PC-3 (cell line): ENCODE data around the gene NDUFC2. TPM values are rescaled to one million over a fixed set of nuclear protein-coding genes. Genes with fewer than 3 reads are reported as not detected.

Experiments used
- ATAC-seq: fragments of 200-7000 bp; cut with Tn5 transposase; 2 replicates; pipeline ENCODE4 v1.9.1; 2020; ENCODE audit warnings: mild to moderate bottlenecking, moderate library complexity
- BruUV-seq: library from RNA; stranded (reverse); fragments of 400-500 nt; replicated peaks from 2 replicates; lab custom pipeline; 2021; lab: Mats Ljungman, UMichigan
- CTCF ChIA-PET: fragments of 300-600 bp; sonication (Branson Sonifier 250); formaldehyde crosslinking; loops from one replicate; lab custom pipeline; 2022; ENCODE audit warnings: antibody characterized with exemption; lab: Charles Lee
- POLR2A ChIA-PET: fragments of 300-600 bp; sonication (Branson Sonifier 250); formaldehyde crosslinking; loops from one replicate; lab custom pipeline; 2022; ENCODE audit warnings: antibody characterized with exemption; ENCODE audit not compliant: unreplicated experiment; lab: Charles Lee
- DNase-seq: peaks from one replicate; pipeline ENCODE4 v3.0.0-alpha.2; 2015
- H2AFZ ChIP-seq: fragments of 300-600 bp; sonication (generic); 2 replicates; pipeline ENCODE4 v1.6.0; 2016; ENCODE audit warnings: antibody characterized with exemption, low read length
- H3F3A ChIP-seq: fragments of 300-600 bp; sonication (generic); one replicate; pipeline ENCODE4 v1.6.0; 2017; ENCODE audit warnings: antibody characterized with exemption, low read length, control low read depth, mild to moderate bottlenecking; ENCODE audit not compliant: unreplicated experiment
- H3K27ac ChIP-seq: fragments of 300-600 bp; sonication (generic); 2 replicates; pipeline ENCODE4 v1.5.1; 2016; ENCODE audit warnings: mild to moderate bottlenecking, low read length
- H3K27me3 ChIP-seq: fragments of 300-600 bp; sonication (generic); 2 replicates; pipeline ENCODE4 v1.6.1; 2016; ENCODE audit warnings: low read length, mixed read lengths
- H3K36me3 ChIP-seq: fragments of 300-600 bp; sonication (generic); 2 replicates; pipeline ENCODE4 v1.6.1; 2016; ENCODE audit warnings: low read depth, mixed run types, low read length, mixed read lengths
- H3K4me1 ChIP-seq: fragments of 300-600 bp; sonication (generic); 2 replicates; pipeline ENCODE4 v1.5.1; 2016; ENCODE audit warnings: low read length; ENCODE audit not compliant: insufficient read depth
- H3K4me2 ChIP-seq: fragments of 300-600 bp; sonication (generic); 2 replicates; pipeline ENCODE4 v1.6.0; 2016; ENCODE audit warnings: low read length
- H3K4me3 ChIP-seq: fragments of 300-600 bp; sonication (generic); 2 replicates; pipeline ENCODE4 v1.5.1; 2016; ENCODE audit warnings: mild to moderate bottlenecking, low read length, mixed read lengths
- H3K79me2 ChIP-seq: fragments of 300-600 bp; sonication (generic); 2 replicates; pipeline ENCODE4 v1.6.1; 2017; ENCODE audit warnings: low read length, mixed read lengths
- H3K9ac ChIP-seq: fragments of 300-600 bp; sonication (generic); 2 replicates; pipeline ENCODE4 v1.6.0; 2016; ENCODE audit warnings: mild to moderate bottlenecking, low read length
- H3K9me2 ChIP-seq: fragments of 300-600 bp; sonication (generic); replicated peaks from 2 replicates; pipeline ENCODE4 v1.6.1; 2016; ENCODE audit warnings: mixed run types, low read length, mixed read lengths
- H3K9me3 ChIP-seq: fragments of 300-600 bp; sonication (generic); 2 replicates; pipeline ENCODE4 v1.6.1; 2016; ENCODE audit warnings: low read length, mixed read lengths
- H4K20me1 ChIP-seq: fragments of 300-600 bp; sonication (generic); 2 replicates; pipeline ENCODE4 v1.6.1; 2016; ENCODE audit warnings: low read length, mixed read lengths
- CTCF ChIP-seq: fragments of 300-600 bp; sonication (generic); conservative IDR thresholded peaks from 2 replicates; pipeline ENCODE4 v1.5.1; 2017; ENCODE audit warnings: antibody characterized with exemption, low read depth, mild to moderate bottlenecking, low read length
- EZH2 ChIP-seq: fragments of 300-600 bp; sonication (generic); IDR thresholded peaks from one replicate; pipeline ENCODE4 v1.6.1; 2017; ENCODE audit warnings: antibody characterized with exemption, mild to moderate bottlenecking, low read length; ENCODE audit not compliant: unreplicated experiment
- EZH2phosphoT487 ChIP-seq: fragments of 300-600 bp; sonication (generic); IDR thresholded peaks from 2 replicates; pipeline ENCODE4 v1.6.1; 2018; ENCODE audit warnings: mild to moderate bottlenecking, antibody characterized with exemption, low read length, borderline replicate concordance
- intact Hi-C: fragments of 100-400 bp; cut with micrococcal nuclease; formaldehyde crosslinking; loops from 2 replicates; pipeline ENCODE4 v1.9.0; 2023
- total RNA-seq: library from RNA; depleted of rRNA; stranded (reverse); fragments of >200 nt; gene quantifications from 2 replicates; pipeline ENCODE4 v1.2.3, GENCODE V29; 2014

Gene NDUFC2
- total RNA-seq, 1 experiment from 2014 or later = 304 TPM

DNA sequence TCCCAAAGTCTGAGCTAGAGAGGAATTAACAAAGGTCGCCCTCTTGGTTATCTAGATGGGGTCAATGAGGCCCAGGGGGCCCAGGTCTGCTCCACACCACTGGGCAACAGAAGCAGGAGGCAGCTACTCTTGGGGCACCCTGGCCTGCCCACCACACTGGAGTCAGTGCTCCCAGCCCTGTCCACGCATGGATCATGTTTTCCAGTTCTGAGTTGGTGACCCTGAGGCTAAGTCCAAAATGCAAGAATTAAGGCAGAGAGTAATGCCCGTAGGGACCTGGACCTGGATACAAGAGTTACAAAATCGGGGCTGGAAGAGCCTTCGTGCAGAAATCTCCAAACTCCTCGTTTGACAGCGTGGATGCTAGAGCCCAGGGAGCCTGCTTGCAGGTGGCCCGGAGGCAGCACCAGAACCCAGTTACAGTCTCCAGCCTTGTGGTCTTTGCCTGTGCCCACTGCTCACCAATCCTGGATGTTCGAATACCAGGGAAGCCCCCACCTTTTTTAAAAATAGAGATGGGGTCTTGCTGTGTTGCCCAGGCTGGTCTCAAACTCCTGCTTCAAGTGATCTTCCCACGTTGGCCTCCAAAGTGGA lies 22.1 kb downstream of the NDUFC2 start:
- TF ChIP-seq EZH2phosphoT487 (no peak), CTCF (no peak), EZH2 (no peak)
- H3K9ac ChIP-seq = no peak overlapping the region
- POLR2A ChIA-PET = no interaction called here
- no peak overlapping the region for H3K4me3 ChIP-seq
- no peaks in the 10 kb centered on the region for H3K4me1 ChIP-seq
- intact Hi-C loops = no loop called here
- no peak for DNase-seq
- no peaks in the 10 kb centered on the region for H3K79me2 ChIP-seq
- BruUV-seq = no TSS peak
- no peaks in the 10 kb centered on the region for H3F3A ChIP-seq
- H3K9me3 ChIP-seq = no peaks in the 10 kb centered on the region
- no peaks in the 10 kb centered on the region for H3K36me3 ChIP-seq
- no peak for ATAC-seq
- no peak overlapping the region for H3K4me2 ChIP-seq
- H3K27ac ChIP-seq = no peak overlapping the region
- no peaks in the 10 kb centered on the region for H4K20me1 ChIP-seq
- H3K27me3 ChIP-seq = no peaks in the 10 kb centered on the region
- CTCF ChIA-PET = no interaction called here
- H3K9me2 ChIP-seq = no peaks in the 10 kb centered on the region
- H2AFZ ChIP-seq = no peak overlapping the region

GRCh38 chr11:78056093-78056492 lies 23.6 kb downstream of the NDUFC2 start:
- H3K9ac ChIP-seq = no peak overlapping the region

More at GRCh38 chr11:78056093-78056492, 23.6 kb downstream of the NDUFC2 start:
- Histone ChIP-seq H4K20me1 (no peaks in the 10 kb centered on the region), H2AFZ (no peak overlapping the region), H3K9me2 (no peaks in the 10 kb centered on the region), H3F3A (no peaks in the 10 kb centered on the region), H3K36me3 (no peaks in the 10 kb centered on the region), H3K27me3 (no peaks in the 10 kb centered on the region), H3K27ac (no peak overlapping the region), H3K4me3 (no peak overlapping the region), H3K4me2 (no peak overlapping the region), H3K9me3 (no peaks in the 10 kb centered on the region), H3K4me1 (peaks cover 9% of the 10 kb centered on the region), H3K79me2 (no peaks in the 10 kb centered on the region)
- BruUV-seq = no TSS peak
- ATAC-seq (no peak), DNase-seq (no peak)
- intact Hi-C loops = no loop called here
- POLR2A ChIA-PET = no interaction called here
- no peak for TF ChIP-seq EZH2phosphoT487
- TF ChIP-seq CTCF = no peak
- CTCF ChIA-PET = no interaction called here
